Naive B cell (primary cell): Measurements from ENCODE around the gene JARID2. TPM values are rescaled to one million over a fixed set of nuclear protein-coding genes. Genes with fewer than 3 reads are reported as not detected.

Experiments
- ATAC-seq, 2 donors: fragments of 150-1000 bp; cut with Tn5 transposase; 2 replicates each; pipeline ENCODE4 v1.10.0; 2021; ENCODE audit warnings: low read depth in 2 of 2, mild to moderate bottlenecking in 2 of 2, moderate library complexity in 2 of 2
- DNase-seq: peaks from one replicate; pipeline ENCODE4 v3.0.0; 2022
- H3K27ac Mint-ChIP-seq, 6 donors: one replicate each; pipeline ENCODE4 v1.8.0; 2020 to 2022; ENCODE audit warnings: mild to moderate bottlenecking in 6 of 6, mixed read lengths in 6 of 6, moderate library complexity in 5 of 6, inconsistent platforms in 2 of 6
- H3K27me3 Mint-ChIP-seq, 3 donors: one replicate each; pipeline ENCODE4 v1.8.0; 2021 to 2022; ENCODE audit warnings: mixed read lengths in 3 of 3, mild to moderate bottlenecking in 1 of 3
- H3K36me3 Mint-ChIP-seq, 2 donors: one replicate each; pipeline ENCODE4 v1.8.0; 2020 to 2022; ENCODE audit warnings: mixed read lengths in 2 of 2, inconsistent platforms in 1 of 2, mild to moderate bottlenecking in 1 of 2
- H3K4me1 Mint-ChIP-seq, 3 donors: one replicate each; pipeline ENCODE4 v1.8.0; 2020 to 2022; ENCODE audit warnings: mixed read lengths in 3 of 3, inconsistent platforms in 1 of 3, mild to moderate bottlenecking in 1 of 3, moderate library complexity in 1 of 3
- H3K4me3 Mint-ChIP-seq, 8 donors: one replicate each; pipeline ENCODE4 v1.8.0; 2020 to 2022; ENCODE audit warnings: mild to moderate bottlenecking in 8 of 8, mixed read lengths in 8 of 8, moderate library complexity in 8 of 8, inconsistent platforms in 2 of 8
- H3K9me3 Mint-ChIP-seq, 7 donors: one replicate each; pipeline ENCODE4 v1.8.0; 2020 to 2022; ENCODE audit warnings: mixed read lengths in 7 of 7, mild to moderate bottlenecking in 5 of 7, inconsistent platforms in 2 of 7, moderate library complexity in 1 of 7
- polyA plus RNA-seq, 6 donors: library from polyadenylated mRNA; unstranded; fragments of 300-500 nt; fragmentation: Illumina TruSeq; gene quantifications; one replicate each; pipeline ENCODE4 v1.2.3, GENCODE V29; 2021; ENCODE audit warnings: low read depth in 6 of 6

Gene JARID2
- polyA plus RNA-seq, 6 donors from 2014 or later, result 2.7 to 21.9 (median 16.6) TPM

DNA sequence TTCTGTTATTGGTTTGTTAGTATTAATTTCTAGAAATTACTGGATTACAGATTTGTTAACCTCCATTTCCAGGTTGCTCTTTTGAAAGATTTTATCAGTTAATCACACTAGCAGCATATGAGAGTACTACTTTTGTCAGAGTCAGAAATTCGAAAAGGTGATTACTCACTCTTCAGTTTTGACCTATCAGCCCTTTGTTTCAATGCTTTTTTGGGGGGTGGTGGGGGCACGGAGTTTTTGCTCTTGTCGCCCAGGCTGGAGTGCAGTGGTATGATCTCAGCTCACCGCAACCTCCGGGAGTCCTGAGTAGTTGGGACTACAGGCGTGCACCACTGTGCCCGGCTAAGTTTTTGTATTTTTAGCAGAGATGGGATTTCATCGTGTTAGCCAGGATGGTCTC is 149.2 kb downstream of the JARID2 start:
- DNase-seq, result no peak
- H3K4me3 Mint-ChIP-seq, result peak overlapping the region in 1 of 8 donors; percentile 14
- H3K9me3 Mint-ChIP-seq, result peaks cover 0 to 2% (median 0%) of the 10 kb centered on the region in 7 donors
- peaks cover 0 to 6% of the 10 kb centered on the region in 2 donors for H3K36me3 Mint-ChIP-seq
- H3K27me3 Mint-ChIP-seq, result no peaks in the 10 kb centered on the region
- peaks cover 43 to 69% (median 59%) of the 10 kb centered on the region in 3 donors for H3K4me1 Mint-ChIP-seq
- H3K27ac Mint-ChIP-seq, result no peak overlapping the region
- no peak for ATAC-seq

DNA sequence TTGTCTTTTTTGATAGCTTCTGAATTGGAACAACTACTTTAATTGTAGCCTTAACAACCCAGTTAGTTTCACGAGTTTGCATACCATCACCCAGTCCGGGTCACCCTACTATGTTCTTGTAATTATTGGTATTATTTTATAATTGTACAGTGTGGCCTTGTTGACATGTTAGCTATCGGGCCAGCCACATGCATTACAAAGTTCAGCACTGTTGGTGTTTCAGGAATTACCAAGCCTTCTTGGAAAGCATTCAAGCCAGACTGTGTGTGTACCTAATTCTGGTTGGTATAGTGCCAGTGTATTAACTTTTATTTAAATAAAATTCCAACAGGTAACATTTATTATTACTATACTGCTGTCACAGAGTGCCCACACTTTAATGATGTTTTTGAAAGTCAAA is 150.9 kb downstream of the JARID2 start:
- ATAC-seq (no peak), DNase-seq (no peak)
- no peaks in the 10 kb centered on the region for H3K27me3 Mint-ChIP-seq
- peaks cover 0 to 2% (median 0%) of the 10 kb centered on the region in 7 donors for H3K9me3 Mint-ChIP-seq
- H3K36me3 Mint-ChIP-seq, result peaks cover 0 to 6% of the 10 kb centered on the region in 2 donors
- H3K4me1 Mint-ChIP-seq, result peaks cover 39 to 68% (median 57%) of the 10 kb centered on the region in 3 donors
- no peak overlapping the region for H3K27ac Mint-ChIP-seq
- H3K4me3 Mint-ChIP-seq, result no peak overlapping the region

GRCh38 chr6:15398633-15399275 is 152.9 kb downstream of the JARID2 start:
- DNase-seq (no peak), ATAC-seq (peak; percentile 47 to 48)
- H3K36me3 Mint-ChIP-seq, result no peaks in the 10 kb centered on the region
- peak overlapping the region; percentile 7 to 80 (median 49) for H3K4me3 Mint-ChIP-seq
- no peaks in the 10 kb centered on the region for H3K27me3 Mint-ChIP-seq
- peak overlapping the region; percentile 15 to 77 (median 56) for H3K27ac Mint-ChIP-seq
- H3K9me3 Mint-ChIP-seq, result peaks cover 0 to 2% (median 0%) of the 10 kb centered on the region in 7 donors
- H3K4me1 Mint-ChIP-seq, result peaks cover 51 to 74% (median 60%) of the 10 kb centered on the region in 3 donors

DNA sequence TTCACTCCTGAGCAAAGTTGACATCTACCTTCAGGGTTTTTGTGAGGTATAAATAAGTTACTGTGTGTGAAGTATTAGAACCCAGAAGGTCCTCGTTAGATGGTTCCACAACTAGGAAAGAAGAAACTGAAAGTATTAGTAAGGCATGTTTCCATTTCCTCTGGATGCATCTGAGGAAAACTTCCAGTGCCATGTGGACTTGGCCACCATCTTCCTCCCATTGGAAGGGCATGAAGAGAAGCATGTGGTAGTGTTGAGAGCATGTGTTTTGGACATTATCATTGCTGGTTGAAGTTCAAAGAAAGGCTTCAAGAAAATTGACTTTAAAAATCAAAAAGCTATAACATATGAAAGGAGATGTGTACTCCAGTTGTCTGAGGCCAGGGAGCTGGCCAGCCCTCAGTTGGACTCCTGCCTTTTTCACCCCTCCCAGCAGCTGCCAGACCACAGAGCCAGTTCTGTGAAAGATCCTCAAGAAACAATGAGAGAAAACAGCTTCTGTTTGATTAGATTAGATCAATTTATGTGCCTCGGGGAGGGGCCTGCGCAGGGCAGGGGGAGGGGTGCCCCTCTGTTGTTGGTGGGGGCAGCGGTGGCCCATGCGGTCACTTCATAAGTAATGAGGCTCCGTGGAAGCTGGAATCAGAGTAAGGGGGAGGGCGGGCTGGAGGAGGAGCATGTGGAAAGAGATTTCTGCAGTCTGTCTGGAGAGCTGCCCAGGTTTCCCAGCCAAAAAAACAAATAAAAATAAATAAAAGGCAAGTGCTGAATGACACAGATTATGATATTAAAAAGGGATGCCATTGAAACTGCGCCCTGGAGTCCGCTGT is 154.0 kb downstream of the JARID2 start:
- no peak for ATAC-seq
- no peak for DNase-seq
- H3K27me3 Mint-ChIP-seq, result no peaks in the 10 kb centered on the region
- peak overlapping the region; percentile 7 to 90 (median 84) for H3K4me3 Mint-ChIP-seq
- H3K36me3 Mint-ChIP-seq, result no peaks in the 10 kb centered on the region
- peak overlapping the region in 5 of 6 donors; percentile 28 to 80 (median 75) for H3K27ac Mint-ChIP-seq
- no peaks in the 10 kb centered on the region for H3K9me3 Mint-ChIP-seq
- H3K4me1 Mint-ChIP-seq, result peaks cover 62 to 77% (median 71%) of the 10 kb centered on the region in 3 donors

DNA sequence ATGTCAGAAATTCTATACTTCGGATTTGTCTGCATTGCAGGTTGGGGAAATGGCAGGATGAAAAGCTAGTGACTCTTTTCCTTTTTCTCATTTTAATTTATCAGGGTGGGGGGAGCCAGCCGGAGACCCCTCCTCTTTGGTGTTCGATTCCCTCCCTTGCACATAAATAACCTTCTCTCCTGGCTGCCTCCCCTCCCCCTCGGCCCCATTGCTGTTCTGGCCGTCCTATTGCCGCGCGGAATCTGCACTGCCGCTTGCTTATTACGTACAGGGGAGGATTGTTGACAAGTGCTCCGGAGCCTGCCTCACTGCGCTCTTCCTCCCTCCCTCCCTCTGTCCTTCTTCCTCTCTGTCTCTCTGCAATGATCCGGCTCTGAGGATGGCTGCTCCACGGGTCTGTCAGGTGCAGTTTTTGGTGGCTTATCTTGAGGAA is 154.7 kb downstream of the JARID2 start:
- Mint-ChIP-seq H3K27ac (peak overlapping the region in 5 of 6 donors; percentile 47 to 82 (median 65)), H3K4me1 (peaks cover 67 to 80% (median 72%) of the 10 kb centered on the region in 3 donors), H3K36me3 (no peaks in the 10 kb centered on the region), H3K9me3 (no peaks in the 10 kb centered on the region), H3K4me3 (peak overlapping the region; percentile 30 to 90 (median 84)), H3K27me3 (no peaks in the 10 kb centered on the region)
- peak; percentile 74 to 76 for ATAC-seq
- DNase-seq, result no peak

GRCh38 chr6:15401120-15401519 is 155.3 kb downstream of the JARID2 start:
- DNase-seq, result no peak
- H3K27ac Mint-ChIP-seq, result peak overlapping the region; percentile 16 to 82 (median 55)
- peaks cover 70 to 84% (median 76%) of the 10 kb centered on the region in 3 donors for H3K4me1 Mint-ChIP-seq
- ATAC-seq, result no peak
- H3K36me3 Mint-ChIP-seq, result no peaks in the 10 kb centered on the region
- H3K4me3 Mint-ChIP-seq, result peak overlapping the region in 6 of 8 donors; percentile 30 to 90 (median 84)
- H3K9me3 Mint-ChIP-seq, result no peaks in the 10 kb centered on the region
- H3K27me3 Mint-ChIP-seq, result no peaks in the 10 kb centered on the region

DNA sequence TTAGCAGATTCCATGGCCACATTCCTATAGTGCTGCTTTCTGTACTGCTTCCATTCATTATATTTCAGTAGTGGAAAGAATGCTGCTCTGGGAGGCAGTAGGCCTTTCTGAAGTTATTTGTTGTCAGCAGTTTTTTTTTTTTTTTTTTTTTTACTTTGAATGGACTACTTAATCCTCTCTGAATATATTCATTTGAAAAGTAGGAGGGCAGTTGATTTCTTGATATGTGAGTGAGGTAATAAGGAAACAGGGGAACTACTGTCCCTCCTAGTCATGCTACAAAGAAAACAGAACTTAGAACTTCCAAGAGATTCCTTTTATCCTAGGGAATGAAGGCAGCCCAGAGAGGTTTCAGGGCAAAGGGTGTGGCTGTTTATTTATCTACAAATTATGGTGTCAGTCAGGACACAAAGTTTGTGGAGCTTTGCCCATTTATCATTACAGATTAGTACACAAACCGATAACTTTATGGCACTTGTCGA is 155.9 kb downstream of the JARID2 start:
- peaks cover 73 to 88% (median 79%) of the 10 kb centered on the region in 3 donors for H3K4me1 Mint-ChIP-seq
- peak overlapping the region in 4 of 6 donors; percentile 5 to 61 (median 16) for H3K27ac Mint-ChIP-seq
- ATAC-seq (no peak), DNase-seq (no peak)
- no peaks in the 10 kb centered on the region for H3K27me3 Mint-ChIP-seq
- no peaks in the 10 kb centered on the region for H3K9me3 Mint-ChIP-seq
- peak overlapping the region in 1 of 8 donors; percentile 13 for H3K4me3 Mint-ChIP-seq
- H3K36me3 Mint-ChIP-seq, result no peaks in the 10 kb centered on the region

DNA sequence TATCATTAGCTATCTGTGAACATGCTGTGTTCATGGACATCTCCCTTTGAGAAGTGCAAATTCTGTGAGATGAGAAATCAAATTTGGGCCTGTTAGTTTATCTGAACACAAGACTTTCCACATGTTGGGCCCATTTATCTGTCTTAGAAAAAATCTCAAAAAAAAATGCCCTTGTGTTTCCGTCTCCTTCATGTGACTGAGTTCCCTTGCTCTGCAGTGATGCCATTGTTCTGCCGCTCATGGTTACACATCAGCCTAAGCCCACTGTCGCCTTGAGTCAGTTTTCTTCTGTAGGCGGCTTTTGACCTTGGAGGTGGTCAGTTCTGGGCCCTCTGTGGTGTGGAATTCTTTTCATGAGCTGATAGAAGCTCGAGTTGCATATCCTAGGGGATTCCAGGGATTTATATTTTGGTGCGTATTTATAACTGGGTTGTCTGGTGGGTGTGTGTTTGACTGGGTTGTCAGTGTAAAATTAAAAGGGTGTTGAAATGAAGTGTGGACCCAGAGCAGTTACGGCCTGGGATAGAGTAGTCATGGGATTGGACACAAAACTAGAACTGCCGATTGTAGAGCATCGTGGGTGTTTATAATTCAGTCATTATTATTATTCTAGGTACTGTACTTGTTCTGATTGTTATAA is 156.7 kb downstream of the JARID2 start:
- DNase-seq (no peak), ATAC-seq (no peak)
- Mint-ChIP-seq H3K27me3 (no peaks in the 10 kb centered on the region), H3K9me3 (no peaks in the 10 kb centered on the region), H3K36me3 (no peaks in the 10 kb centered on the region), H3K27ac (peak overlapping the region in 4 of 6 donors; percentile 52 to 78 (median 64)), H3K4me1 (peaks cover 76 to 90% (median 85%) of the 10 kb centered on the region in 3 donors), H3K4me3 (peak overlapping the region in 4 of 8 donors; percentile 49 to 80 (median 51))

GRCh38 chr6:15403094-15403755 is 157.4 kb downstream of the JARID2 start:
- no peak for DNase-seq
- Mint-ChIP-seq H3K9me3 (no peaks in the 10 kb centered on the region), H3K4me3 (peak overlapping the region; percentile 2 to 80 (median 36)), H3K27me3 (no peaks in the 10 kb centered on the region), H3K4me1 (peaks cover 80 to 90% (median 89%) of the 10 kb centered on the region in 3 donors), H3K27ac (peak overlapping the region in 4 of 6 donors; percentile 17 to 74 (median 58)), H3K36me3 (no peaks in the 10 kb centered on the region)
- no peak for ATAC-seq

DNA sequence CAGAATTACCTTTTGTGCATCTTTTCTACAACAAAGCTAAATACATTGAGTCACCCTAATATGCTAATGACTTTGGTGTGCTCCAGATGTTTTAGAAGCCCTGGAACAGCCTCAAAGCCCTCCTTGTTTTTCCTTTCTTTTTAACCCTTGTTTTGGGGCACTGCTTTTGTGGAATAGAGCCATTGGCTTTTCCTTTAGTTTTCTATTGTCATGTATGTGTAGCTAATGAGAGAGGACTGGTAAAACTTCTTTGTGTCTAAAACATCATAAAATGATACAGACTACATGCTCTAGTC is 158.8 kb downstream of the JARID2 start:
- no peaks in the 10 kb centered on the region for H3K36me3 Mint-ChIP-seq
- no peak for ATAC-seq
- H3K4me1 Mint-ChIP-seq, result peaks cover 74 to 90% (median 90%) of the 10 kb centered on the region in 3 donors
- no peak overlapping the region for H3K27ac Mint-ChIP-seq
- no peaks in the 10 kb centered on the region for H3K9me3 Mint-ChIP-seq
- H3K4me3 Mint-ChIP-seq, result peak overlapping the region in 2 of 8 donors; percentile 10 to 77
- DNase-seq, result no peak
- no peaks in the 10 kb centered on the region for H3K27me3 Mint-ChIP-seq

DNA sequence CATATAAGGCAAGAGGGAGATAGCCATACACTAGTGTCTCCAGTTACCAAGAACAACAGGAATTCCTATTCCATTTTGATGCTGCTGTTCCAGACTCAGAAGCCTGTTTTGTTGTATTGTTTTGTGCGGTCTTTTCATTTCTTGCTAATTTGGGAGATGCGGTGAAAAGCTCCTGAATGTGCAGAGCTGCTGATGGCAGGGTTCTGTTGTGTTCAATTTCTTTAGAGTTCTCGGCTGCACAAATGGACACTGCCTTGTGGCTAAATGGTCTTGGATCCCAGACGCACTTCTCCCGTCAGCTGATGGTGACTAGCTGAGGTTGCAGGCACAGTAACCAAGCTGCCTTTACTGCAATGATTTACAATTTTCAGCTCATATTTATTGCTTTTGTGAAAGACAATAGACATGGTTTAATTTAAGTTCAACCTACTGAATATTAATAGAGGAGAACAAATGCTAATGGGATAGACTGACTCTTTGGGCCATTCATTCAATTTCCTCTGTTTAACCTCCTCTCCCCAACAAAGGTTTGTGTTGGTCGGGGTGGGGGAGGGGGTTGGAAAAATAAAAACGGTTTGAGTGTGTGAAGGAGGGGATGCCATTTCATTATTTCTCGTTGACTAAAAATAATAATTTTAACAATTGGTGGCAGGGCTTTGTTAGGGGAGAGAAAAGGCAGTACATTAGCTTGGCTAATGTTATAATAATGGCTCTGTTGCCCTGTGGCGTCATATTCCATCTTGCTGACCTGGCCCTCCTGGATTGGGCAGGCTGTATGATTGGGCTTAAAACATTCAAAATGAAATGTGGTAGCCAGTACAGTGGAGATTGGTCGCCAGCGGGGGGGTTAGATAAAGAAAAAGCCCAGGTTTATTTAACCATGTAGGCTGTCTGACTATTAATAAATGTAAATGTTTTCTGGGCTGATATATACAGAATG is 159.5 kb downstream of the JARID2 start:
- Mint-ChIP-seq H3K36me3 (no peaks in the 10 kb centered on the region), H3K4me1 (peaks cover 75 to 90% (median 90%) of the 10 kb centered on the region in 3 donors), H3K9me3 (no peaks in the 10 kb centered on the region), H3K27ac (peak overlapping the region in 3 of 6 donors; percentile 3 to 71 (median 27)), H3K27me3 (no peaks in the 10 kb centered on the region), H3K4me3 (peak overlapping the region in 1 of 8 donors; percentile 48)
- ATAC-seq (no peak), DNase-seq (no peak)

GRCh38 chr6:15406452-15406851 is 160.6 kb downstream of the JARID2 start:
- peak overlapping the region in 1 of 6 donors; percentile 28 for H3K27ac Mint-ChIP-seq
- no peaks in the 10 kb centered on the region for H3K27me3 Mint-ChIP-seq
- peak overlapping the region in 2 of 8 donors; percentile 27 to 77 for H3K4me3 Mint-ChIP-seq
- H3K36me3 Mint-ChIP-seq, result no peaks in the 10 kb centered on the region
- no peaks in the 10 kb centered on the region for H3K9me3 Mint-ChIP-seq
- ATAC-seq (no peak), DNase-seq (no peak)
- peaks cover 79 to 92% (median 90%) of the 10 kb centered on the region in 3 donors for H3K4me1 Mint-ChIP-seq
